HG03025 (cell line): ENCODE measurements around the gene THPO.

Experiments used
- ATAC-seq: cut with Tn5 transposase; IDR thresholded peaks from one replicate; pipeline ENCODE4 v1.9.1; 2021; ENCODE audit warnings: mild to moderate bottlenecking, moderate library complexity; ENCODE audit not compliant: unreplicated experiment, low FRiP score

The THPO gene

GRCh38 chr3:184377882-184378445 is at the start of gene THPO:
THPO (minus strand) TSS chr3:184378207; CDS start chr3:184376259, 1,948 bp downstream.
- ATAC-seq = no peak

GRCh38 chr3:184426691-184427141 is 48.7 kb upstream of the THPO start:
- ATAC-seq = no peak

GRCh38 chr3:184423561-184423960 is 45.6 kb upstream of the THPO start:
- no peak for ATAC-seq

GRCh38 chr3:184419171-184419570 is 41.2 kb upstream of the THPO start:
- ATAC-seq = no peak

- peak; percentile 95 for ATAC-seq
Measured at GRCh38 chr3:184417619-184418327, 39.8 kb upstream of the THPO start.

- ATAC-seq = no peak
Measured at GRCh38 chr3:184415203-184415490, 37.1 kb upstream of the THPO start.

GRCh38 chr3:184414418-184415202 is 36.6 kb upstream of the THPO start:
- no peak for ATAC-seq

GRCh38 chr3:184409946-184410500 is 32.0 kb upstream of the THPO start:
- ATAC-seq = no peak

GRCh38 chr3:184409331-184409926 is 31.4 kb upstream of the THPO start:
- no peak for ATAC-seq

GRCh38 chr3:184405075-184406030 is 27.3 kb upstream of the THPO start:
- ATAC-seq = no peak

GRCh38 chr3:184399410-184399809 is 21.4 kb upstream of the THPO start:
- no peak for ATAC-seq

- ATAC-seq = no peak
Measured at GRCh38 chr3:184395320-184395660, 17.3 kb upstream of the THPO start.

- no peak for ATAC-seq
Measured at GRCh38 chr3:184391266-184391665, 13.3 kb upstream of the THPO start.

- ATAC-seq = no peak
Measured at GRCh38 chr3:184389935-184390528, 12.0 kb upstream of the THPO start.

- no peak for ATAC-seq
Measured at GRCh38 chr3:184389384-184389783, 11.4 kb upstream of the THPO start.

GRCh38 chr3:184388936-184389230 is 10.9 kb upstream of the THPO start:
- no peak for ATAC-seq

- ATAC-seq = no peak
Measured at GRCh38 chr3:184388164-184388935, 10.3 kb upstream of the THPO start.

- no peak for ATAC-seq
Measured at GRCh38 chr3:184387174-184387714, 9.2 kb upstream of the THPO start.
